PC-9 (cell line): ENCODE data around the gene CTNS.

Experiments
- CTCF ChIP-seq: fragments of 200-600 bp; sonication (generic); conservative IDR thresholded peaks from 2 replicates; pipeline ENCODE4 v1.6.1; 2017; ENCODE audit warnings: mixed run types, antibody characterized with exemption, mild to moderate bottlenecking, moderate library complexity
- EZH2 ChIP-seq: fragments of 200-600 bp; sonication (generic); IDR thresholded peaks from 2 replicates; pipeline ENCODE4 v1.8.0; 2017; ENCODE audit warnings: antibody characterized with exemption, low read depth

GRCh38 chr17:3592216-3592860 is 44.2 kb upstream of the CTNS start:
- TF ChIP-seq CTCF (no peak), EZH2 (no peak)
